Right forelimb (tissue), 1 donor: ENCODE results near the gene CEP68.

Experiments used
- DNase-seq: peaks from one replicate; pipeline ENCODE4 v3.0.0-alpha.2; 2018

CEP68 gene

DNA sequence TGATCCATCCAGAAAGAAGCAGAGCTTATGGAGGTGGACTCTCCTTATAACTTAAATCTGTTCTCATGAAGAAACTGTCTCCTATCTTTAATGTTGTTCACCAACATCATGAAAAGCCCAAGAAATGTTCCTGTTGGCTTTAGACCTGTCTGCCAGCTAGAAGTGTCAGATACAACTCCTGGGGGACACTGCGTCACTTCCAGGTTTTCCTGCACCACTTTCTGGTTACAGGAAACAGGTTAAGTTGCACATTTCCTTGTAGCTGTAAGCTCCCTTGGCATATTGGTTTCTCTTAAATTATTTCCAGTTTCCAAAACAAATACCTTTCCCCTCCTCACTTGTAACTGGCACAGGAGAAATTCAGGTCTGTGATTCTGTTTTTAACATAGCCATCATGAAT lies 2.9 kb downstream of the CEP68 start:
- DNase-seq, result no peak

DNA sequence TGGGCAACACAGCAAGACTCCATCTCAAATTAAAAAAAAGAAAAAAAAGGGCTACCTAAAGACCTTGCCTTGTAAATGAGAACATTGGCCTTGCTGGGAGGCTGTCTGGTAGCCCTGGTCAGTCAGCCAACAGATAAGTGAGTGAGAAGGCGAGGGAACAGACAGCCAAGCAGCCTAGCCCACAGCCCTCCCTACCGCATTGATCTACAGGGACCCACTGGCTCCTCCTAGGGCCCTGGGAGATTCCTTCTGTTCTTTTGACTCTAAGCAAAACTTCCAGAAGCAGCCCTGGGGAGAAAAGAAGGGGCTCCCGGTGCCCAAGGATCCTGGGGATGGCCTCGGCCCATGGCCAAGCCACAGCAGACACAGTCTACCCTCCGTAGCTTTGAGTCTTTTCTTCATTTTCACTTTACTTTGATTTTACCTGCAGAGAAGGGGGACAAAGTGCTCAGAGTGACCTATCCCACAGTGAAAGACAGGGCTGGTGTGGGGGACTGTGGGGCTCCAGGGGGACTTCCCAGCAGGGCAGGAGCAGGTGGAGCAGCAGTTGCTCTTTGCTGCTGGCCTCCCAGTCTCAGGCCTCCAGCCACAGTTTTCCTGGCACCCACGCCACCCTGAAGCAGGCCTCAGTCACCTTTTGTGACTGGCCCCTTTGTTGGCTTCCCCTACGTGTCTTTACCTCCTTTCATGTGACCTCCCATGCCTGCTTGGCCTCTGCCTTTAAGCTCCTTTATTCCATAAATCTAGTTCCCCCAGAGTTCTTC lies 5.1 kb downstream of the CEP68 start:
- no peak for DNase-seq

- no peak for DNase-seq
Observed at GRCh38 chr2:65061910-65062339, 5.7 kb downstream of the CEP68 start.

- DNase-seq, result no peak
Observed at GRCh38 chr2:65062843-65063825, 6.9 kb downstream of the CEP68 start.

DNA sequence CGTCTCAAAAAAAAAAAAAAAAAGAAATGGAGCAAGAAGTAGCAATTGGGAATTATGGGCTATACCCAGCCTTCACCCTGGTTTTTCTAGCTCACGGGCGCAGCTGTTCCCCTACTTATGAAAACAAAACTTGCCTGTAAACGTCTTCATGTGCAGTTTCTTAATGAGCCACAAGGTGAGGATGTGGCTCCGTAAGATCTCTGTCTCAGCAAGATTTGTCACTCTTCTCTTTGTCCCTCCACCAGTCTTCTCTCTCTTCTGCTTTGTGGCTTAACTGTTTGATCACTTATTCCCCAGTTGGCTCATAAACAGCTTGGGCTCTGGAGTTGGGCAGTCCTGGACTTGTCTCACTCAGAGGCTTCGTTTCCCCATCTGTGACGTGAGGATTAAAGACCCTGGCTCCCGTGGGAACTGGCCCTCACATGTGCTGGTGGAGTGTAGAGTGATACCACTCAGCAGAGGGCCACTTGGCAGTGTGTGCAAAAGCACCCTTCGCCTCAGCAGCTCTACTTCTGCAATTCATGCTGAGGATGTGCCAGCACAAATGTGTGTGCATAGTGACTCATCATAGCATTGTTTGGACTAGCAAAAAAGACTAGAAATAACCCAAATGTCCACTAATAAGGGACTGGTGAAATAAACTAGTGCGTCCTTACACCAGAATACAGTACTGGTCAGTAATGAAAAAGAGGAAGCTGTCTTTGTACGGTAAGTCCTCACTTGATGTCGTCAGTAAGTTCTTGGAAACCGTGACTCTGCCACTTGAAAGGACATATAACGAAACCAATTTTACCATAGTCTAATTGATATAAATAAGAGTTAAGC lies 8.7 kb downstream of the CEP68 start:
- DNase-seq, result no peak

- DNase-seq, result no peak
Observed at GRCh38 chr2:65067806-65068553, 11.8 kb downstream of the CEP68 start.

DNA sequence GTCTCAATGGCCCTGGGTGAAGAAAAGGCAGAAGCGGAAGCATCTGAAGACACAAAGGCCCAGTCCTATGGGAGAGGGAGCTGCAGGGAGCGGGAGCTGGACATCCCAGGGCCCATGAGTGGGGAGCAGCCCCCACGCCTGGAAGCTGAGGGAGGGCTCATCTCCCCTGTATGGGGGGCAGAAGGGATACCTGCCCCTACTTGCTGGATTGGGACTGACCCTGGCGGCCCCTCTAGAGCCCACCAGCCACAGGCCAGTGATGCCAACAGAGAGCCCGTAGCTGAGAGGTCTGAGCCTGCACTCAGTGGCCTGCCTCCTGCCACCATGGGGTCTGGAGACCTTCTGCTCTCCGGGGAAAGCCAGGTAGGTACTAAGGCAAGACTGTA lies 13.2 kb downstream of the CEP68 start:
- DNase-seq, result no peak

GRCh38 chr2:65070172-65070830 lies 14.1 kb downstream of the CEP68 start:
- DNase-seq, result no peak

GRCh38 chr2:65070856-65071255 lies 14.6 kb downstream of the CEP68 start:
- DNase-seq, result no peak

GRCh38 chr2:65071499-65072180 lies 15.4 kb downstream of the CEP68 start:
- DNase-seq, result no peak

DNA sequence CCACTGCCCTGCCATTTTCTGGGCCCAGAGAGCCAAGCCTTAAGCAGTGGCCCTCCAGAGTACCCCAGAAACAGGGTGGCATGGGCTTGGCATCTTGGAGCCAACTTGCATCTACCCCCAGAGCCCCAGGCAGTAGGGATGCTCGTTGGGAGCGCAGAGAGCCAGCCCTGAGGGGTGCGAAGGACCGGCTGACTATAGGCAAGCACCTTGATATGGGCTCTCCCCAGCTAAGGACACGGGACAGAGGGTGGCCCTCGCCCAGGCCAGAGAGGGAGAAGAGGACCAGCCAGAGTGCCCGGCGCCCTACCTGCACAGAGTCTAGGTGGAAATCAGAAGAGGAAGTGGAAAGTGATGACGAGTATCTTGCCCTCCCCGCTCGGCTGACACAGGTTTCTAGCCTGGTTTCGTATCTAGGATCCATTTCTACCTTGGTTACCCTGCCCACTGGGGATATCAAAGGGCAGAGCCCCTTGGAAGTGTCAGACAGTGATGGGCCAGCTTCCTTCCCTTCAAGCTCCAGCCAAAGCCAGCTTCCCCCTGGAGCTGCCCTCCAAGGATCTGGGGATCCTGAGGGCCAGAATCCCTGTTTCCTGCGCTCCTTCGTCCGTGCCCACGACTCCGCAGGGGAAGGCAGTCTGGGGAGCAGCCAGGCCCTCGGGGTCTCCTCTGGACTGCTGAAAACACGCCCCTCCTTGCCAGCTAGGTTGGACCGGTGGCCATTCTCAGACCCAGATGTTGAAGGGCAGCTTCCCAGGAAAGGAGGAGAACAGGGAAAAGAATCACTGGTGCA lies 16.2 kb downstream of the CEP68 start:
- no peak for DNase-seq

DNA sequence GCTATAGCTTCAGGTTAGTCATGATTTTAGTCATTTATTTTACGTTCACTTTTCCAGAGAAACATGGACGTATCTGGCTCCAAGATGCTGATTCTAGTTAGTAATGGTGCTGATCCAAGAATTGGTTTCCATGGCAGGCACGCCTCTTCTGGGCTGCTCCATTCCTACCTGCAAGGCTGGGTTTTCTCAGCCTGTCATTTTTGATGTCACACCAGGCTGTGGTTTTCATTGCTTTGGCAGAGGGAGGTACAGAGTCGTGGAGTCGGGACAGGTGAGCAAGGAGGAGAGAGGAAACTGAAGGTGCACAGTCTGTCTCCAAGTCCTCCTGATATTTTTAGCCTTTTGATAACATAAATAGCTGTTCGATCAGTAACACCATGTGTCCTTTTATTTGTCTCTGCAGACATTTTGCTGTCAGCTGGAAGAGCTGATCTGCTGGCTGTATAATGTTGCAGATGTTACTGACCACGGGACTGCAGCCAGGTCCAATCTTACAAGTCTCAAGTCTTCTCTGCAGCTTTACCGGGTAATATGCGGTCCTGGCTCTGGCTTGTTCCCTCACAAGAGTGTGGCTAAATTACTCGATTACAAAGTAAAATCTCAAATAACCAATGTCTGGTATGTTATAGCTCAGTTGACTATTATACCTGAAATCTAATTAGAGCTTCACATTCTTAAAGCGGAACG lies 17.8 kb downstream of the CEP68 start:
- DNase-seq, result no peak

DNA sequence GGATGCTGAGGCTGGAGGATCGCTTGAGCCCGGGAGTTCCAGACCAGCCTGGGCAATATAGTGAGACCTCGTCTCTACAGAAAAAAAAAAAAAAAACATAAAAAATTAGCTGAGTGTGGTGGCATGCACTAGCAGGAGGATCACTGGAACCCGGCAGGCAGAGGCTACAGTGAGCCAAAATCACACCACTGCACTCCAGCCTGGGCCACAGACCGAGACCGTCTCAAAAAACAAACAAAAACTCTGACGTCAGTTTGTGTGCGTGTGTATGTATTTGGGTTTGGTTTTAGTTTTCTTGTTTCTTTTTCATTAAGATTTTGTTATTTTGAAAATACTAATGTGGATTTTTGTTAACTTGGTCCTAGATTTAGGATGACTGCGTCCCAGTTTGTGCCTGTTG lies 19.0 kb downstream of the CEP68 start:
- DNase-seq, result no peak

- DNase-seq, result no peak
Observed at GRCh38 chr2:65075605-65076344, 19.6 kb downstream of the CEP68 start.

- DNase-seq, result no peak
Observed at GRCh38 chr2:65076345-65076710, 20.1 kb downstream of the CEP68 start.

- DNase-seq, result no peak
Observed at GRCh38 chr2:65077898-65078297, 21.7 kb downstream of the CEP68 start.

DNA sequence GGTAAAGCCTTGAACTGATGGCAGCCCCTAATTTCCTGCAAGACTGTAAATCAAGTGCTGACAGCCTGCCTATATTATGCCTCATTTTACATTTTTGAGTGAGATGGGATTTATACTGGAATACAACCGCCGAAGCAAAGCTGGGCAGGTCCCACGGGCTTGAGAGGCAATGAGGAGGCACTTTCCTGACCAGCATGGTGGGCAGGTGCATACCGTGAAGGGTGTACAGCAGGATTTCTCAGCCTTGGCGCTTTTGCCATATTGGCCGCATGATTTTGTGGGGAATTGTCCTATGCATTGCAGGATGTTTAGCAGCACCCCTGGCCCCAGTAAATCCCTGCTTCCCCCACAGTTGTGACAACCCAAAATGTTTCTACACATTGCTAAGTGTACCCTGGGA lies 22.8 kb downstream of the CEP68 start:
- no peak for DNase-seq

DNA sequence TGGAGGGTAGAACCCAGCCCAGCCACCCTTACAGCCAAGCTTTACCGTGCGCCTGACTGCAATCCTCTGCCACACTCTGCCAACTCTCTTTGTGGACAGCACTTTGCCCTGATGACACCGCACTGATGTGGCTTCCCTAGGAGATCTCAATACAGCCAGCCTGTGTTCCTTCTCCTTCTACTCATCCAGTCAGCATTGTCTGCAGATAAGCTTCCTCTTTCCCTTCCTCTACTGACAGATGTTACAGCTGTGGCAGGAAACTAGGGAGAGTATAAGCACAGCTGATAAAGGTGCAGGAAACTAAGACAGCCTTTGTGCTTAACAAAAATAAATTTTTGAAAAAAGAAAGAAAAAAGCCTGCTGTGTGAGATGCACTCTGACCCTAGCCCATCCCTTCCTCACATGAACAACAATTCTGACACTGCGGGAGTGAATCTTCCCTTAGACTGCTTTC lies 25.0 kb downstream of the CEP68 start:
- no peak for DNase-seq

- DNase-seq, result no peak
Observed at GRCh38 chr2:65085148-65085547, 28.9 kb downstream of the CEP68 start.
